Gastrocnemius medialis (tissue), 4 donors: ENCODE measurements around the gene FOXG1.

Source experiments
- CTCF ChIP-seq, 5 experiments: fragments of 450-650 bp in 3 of 5; fragments of 200-600 bp in 2 of 5; sonication (generic) in 2 of 5; IDR thresholded peaks in 4 of 5; conservative IDR thresholded peaks in 1 of 5; 1 replicate in 4 of 5; 2 replicates in 1 of 5; pipeline ENCODE4 v1.5.1; 2016 to 2019; ENCODE audit warnings: antibody characterized with exemption in 5 of 5, mild to moderate bottlenecking in 3 of 5, moderate library complexity in 3 of 5
- POLR2A ChIP-seq, 2 donors: fragments of 450-650 bp; IDR thresholded peaks; one replicate each; pipeline ENCODE4 v1.6.1; 2017; ENCODE audit warnings: antibody characterized with exemption in 2 of 2, mild to moderate bottlenecking in 2 of 2, moderate library complexity in 2 of 2

GRCh38 chr14:28757786-28758185 is 8.8 kb upstream of the FOXG1 start:
- TF ChIP-seq CTCF (IDR thresholded peaks at IDR 0.05 in 4 of 5, conservative IDR thresholded peaks at IDR 0.05 in 1 of 5): no peak
- TF ChIP-seq POLR2A (IDR thresholded peaks at IDR 0.05): no peak
